22Rv1 (cell line): ENCODE measurements around the gene NUDT1.

ENCODE experiments used
- H3K27ac ChIP-seq: fragments of 450-650 bp; 2 replicates; pipeline ENCODE4 v1.5.1; 2017
- ZFX ChIP-seq: fragments of 450-650 bp; IDR thresholded peaks from 2 replicates; pipeline ENCODE4 v1.6.1; 2017; ENCODE audit warnings: antibody characterized with exemption, borderline replicate concordance
- TF ChIP-seq, protein P1 (sequence below): fragments of 450-650 bp; IDR thresholded peaks from 2 replicates; pipeline ENCODE4 v1.5.1; 2017; ENCODE audit warnings: mild to moderate bottlenecking

NUDT1 gene

DNA sequence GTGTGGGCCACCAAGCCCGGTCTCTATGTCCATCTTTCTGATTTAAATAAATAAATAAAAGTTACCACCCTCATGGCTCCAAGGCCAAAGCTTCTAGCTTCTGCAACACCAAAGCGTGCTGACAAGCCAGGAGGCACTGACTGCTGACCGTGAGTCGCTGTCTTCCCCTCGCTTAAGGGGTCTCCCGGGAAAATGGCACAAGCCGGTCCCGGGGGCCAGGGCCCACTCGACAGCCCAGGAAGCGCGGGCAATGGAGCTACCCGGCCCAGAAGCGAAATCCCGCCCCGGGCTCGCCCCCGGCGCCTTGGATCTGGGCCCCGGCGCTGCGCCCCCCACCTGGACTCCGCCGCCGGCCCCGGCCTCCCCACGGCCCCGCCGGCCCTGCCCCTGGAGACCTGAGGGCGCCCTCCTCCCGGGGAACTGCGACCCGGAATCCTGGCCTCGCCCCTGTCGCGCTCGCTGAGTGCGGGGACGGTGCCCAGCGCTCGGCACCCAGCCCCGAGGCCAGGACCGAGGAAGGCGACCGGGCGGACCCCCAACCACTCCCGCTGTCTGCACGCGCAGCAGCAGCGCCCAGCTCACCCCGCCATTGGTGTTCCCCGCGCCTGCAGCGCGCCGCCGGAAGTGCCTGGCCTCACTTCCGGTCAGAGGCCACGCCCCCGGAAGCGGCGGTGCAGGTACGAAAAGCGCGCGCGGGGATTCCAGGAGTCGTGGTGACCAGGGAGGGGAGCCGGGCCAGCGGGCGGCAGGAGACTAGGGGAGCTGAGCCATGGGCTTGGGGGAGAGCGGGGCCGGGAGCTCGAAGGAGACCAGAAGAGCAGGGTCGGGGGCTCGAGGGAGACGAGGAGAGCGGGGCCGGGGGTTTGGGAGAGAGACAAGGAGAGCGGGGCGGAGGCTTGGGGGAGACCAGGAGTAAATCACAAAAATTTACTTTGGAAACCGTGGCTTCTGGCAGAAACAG lies at the start of gene NUDT1, which contains the start of gene MRM2:
NUDT1 (plus strand) TSS at position 647 of the 961 bp plus-strand sequence. CDS start 2,349 bp downstream, outside the sequence.
MRM2 (minus strand) TSS at position 626 of the 961 bp plus-strand sequence; CDS start at position 590, 36 bp downstream.
- H3K27ac ChIP-seq: peak within 1 kb of the TSS; percentile 77
- TF ChIP-seq, protein P1, sequence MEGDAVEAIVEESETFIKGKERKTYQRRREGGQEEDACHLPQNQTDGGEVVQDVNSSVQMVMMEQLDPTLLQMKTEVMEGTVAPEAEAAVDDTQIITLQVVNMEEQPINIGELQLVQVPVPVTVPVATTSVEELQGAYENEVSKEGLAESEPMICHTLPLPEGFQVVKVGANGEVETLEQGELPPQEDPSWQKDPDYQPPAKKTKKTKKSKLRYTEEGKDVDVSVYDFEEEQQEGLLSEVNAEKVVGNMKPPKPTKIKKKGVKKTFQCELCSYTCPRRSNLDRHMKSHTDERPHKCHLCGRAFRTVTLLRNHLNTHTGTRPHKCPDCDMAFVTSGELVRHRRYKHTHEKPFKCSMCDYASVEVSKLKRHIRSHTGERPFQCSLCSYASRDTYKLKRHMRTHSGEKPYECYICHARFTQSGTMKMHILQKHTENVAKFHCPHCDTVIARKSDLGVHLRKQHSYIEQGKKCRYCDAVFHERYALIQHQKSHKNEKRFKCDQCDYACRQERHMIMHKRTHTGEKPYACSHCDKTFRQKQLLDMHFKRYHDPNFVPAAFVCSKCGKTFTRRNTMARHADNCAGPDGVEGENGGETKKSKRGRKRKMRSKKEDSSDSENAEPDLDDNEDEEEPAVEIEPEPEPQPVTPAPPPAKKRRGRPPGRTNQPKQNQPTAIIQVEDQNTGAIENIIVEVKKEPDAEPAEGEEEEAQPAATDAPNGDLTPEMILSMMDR: no peak; the same call in 1 of the 2 replicates
- TF ChIP-seq ZFX: no peak

- H3K27ac ChIP-seq: peak overlapping the region; percentile 86
- no peak for TF ChIP-seq ZFX
- TF ChIP-seq, protein P1: no peak
These were observed 49.0 kb upstream of the NUDT1 start for GRCh38 chr7:2192831-2193534.

GRCh38 chr7:2193575-2194305 lies 48.3 kb upstream of the NUDT1 start:
- peak overlapping the region; percentile 86 for H3K27ac ChIP-seq
- no peak for TF ChIP-seq ZFX
- TF ChIP-seq, protein P1: no peak

GRCh38 chr7:2195400-2196246 lies 46.4 kb upstream of the NUDT1 start:
- no peak for TF ChIP-seq ZFX
- TF ChIP-seq, protein P1: no peak

GRCh38 chr7:2196381-2197378 lies 45.3 kb upstream of the NUDT1 start:
- H3K27ac ChIP-seq: no peak overlapping the region
- TF ChIP-seq ZFX: no peak
- TF ChIP-seq, protein P1: no peak

More at GRCh38 chr7:2195400-2196246, 46.4 kb upstream of the NUDT1 start:
- H3K27ac ChIP-seq: no peak overlapping the region
